Spinal cord (tissue), 10 donors: ENCODE data around the gene KIF1A. TPM values are rescaled to one million over a fixed set of nuclear protein-coding genes. Genes with fewer than 3 reads are reported as not detected.

Source experiments
- DNase-seq, 6 donors: peaks; one replicate each; pipeline versions ENCODE4 v3.0.0 to v3.0.0-alpha.2; 2013 to 2015; ENCODE audit warnings: low spot score in 6 of 6, low read depth in 4 of 6
- H3K27ac ChIP-seq: one replicate; pipeline ENCODE4 v1.5.1; 2013; ENCODE audit warnings: low read depth, low read length, control low read depth
- H3K27me3 ChIP-seq: one replicate; pipeline ENCODE4 v1.6.1; 2013; ENCODE audit warnings: low read length; ENCODE audit not compliant: control insufficient read depth, insufficient read depth
- H3K36me3 ChIP-seq: one replicate; pipeline ENCODE4 v1.6.1; 2013; ENCODE audit warnings: low read length; ENCODE audit not compliant: control insufficient read depth, insufficient read depth
- H3K4me1 ChIP-seq: one replicate; pipeline ENCODE4 v1.6.1; 2013; ENCODE audit warnings: low read length; ENCODE audit not compliant: control insufficient read depth, insufficient read depth
- H3K4me3 ChIP-seq: one replicate; pipeline ENCODE4 v1.5.1; 2013; ENCODE audit warnings: low read depth, low read length, control low read depth
- H3K9me3 ChIP-seq: one replicate; pipeline ENCODE4 v1.6.1; 2013; ENCODE audit warnings: low read length; ENCODE audit not compliant: control insufficient read depth, insufficient read depth
- WGBS: methylation state at CpG from one replicate; pipeline ENCODE4 v1.1.5; 2013; ENCODE audit warnings: missing lambda C conversion rate; ENCODE audit not compliant: insufficient coverage; 5-methylcytosine and 5-hydroxymethylcytosine counted together
- polyA plus RNA-seq, 2 donors: library from polyadenylated mRNA; unstranded; fragments of 120-200 nt; gene quantifications; one replicate each; pipeline ENCODE4 v1.2.1, GENCODE V29; 2013; ENCODE audit not compliant: insufficient read length in 2 of 2
- total RNA-seq, 2 donors: library from RNA; depleted of rRNA in 1 of 2; stranded (reverse); fragments of 120-200 nt in 1 of 2; fragments of >200 nt in 1 of 2; gene quantifications; one replicate each; pipeline versions ENCODE4 v1.2.3 to v1.2.4, GENCODE V29; 2013 to 2014
- donor health status: healthy.

The KIF1A gene
- total and polyA plus RNA-seq, 4 donors, result 125 to 519 (median 317) TPM

GRCh38 chr2:240732911-240733622 is 87.0 kb downstream of the KIF1A start:
- peaks cover 98% of the 10 kb centered on the region for H3K36me3 ChIP-seq
- no peak for DNase-seq
- 88% methylated on average over 9 of the region's 10 CpGs for WGBS
- H3K27me3 ChIP-seq, result no peaks in the 10 kb centered on the region
- H3K4me3 ChIP-seq, result no peak overlapping the region
- H3K4me1 ChIP-seq, result peaks cover 14% of the 10 kb centered on the region
- H3K27ac ChIP-seq, result no peak overlapping the region
- no peaks in the 10 kb centered on the region for H3K9me3 ChIP-seq

- Histone ChIP-seq H3K36me3 (peaks cover 98% of the 10 kb centered on the region), H3K27ac (no peak overlapping the region), H3K4me1 (peaks cover 14% of the 10 kb centered on the region), H3K27me3 (no peaks in the 10 kb centered on the region), H3K9me3 (no peaks in the 10 kb centered on the region), H3K4me3 (no peak overlapping the region)
- WGBS, result 89% methylated on average over 5 of the region's 5 CpGs
- no peak for DNase-seq
Measured at GRCh38 chr2:240732184-240732583, 87.8 kb downstream of the KIF1A start.

- Histone ChIP-seq H3K4me3 (no peak overlapping the region), H3K9me3 (no peaks in the 10 kb centered on the region), H3K4me1 (peaks cover 14% of the 10 kb centered on the region), H3K27ac (no peak overlapping the region), H3K27me3 (no peaks in the 10 kb centered on the region), H3K36me3 (peaks cover 98% of the 10 kb centered on the region)
- 56% methylated on average over 9 of the region's 9 CpGs for WGBS
- DNase-seq, result peak in 1 of 6 donors; percentile 64
Measured at GRCh38 chr2:240731178-240731545, 88.9 kb downstream of the KIF1A start.

GRCh38 chr2:240730501-240731177 is 89.4 kb downstream of the KIF1A start:
- WGBS, result 82% methylated on average over 10 of the region's 10 CpGs
- Histone ChIP-seq H3K4me1 (peaks cover 14% of the 10 kb centered on the region), H3K36me3 (peaks cover 98% of the 10 kb centered on the region), H3K27me3 (no peaks in the 10 kb centered on the region), H3K4me3 (no peak overlapping the region), H3K27ac (no peak overlapping the region), H3K9me3 (no peaks in the 10 kb centered on the region)
- DNase-seq, result no peak

GRCh38 chr2:240728827-240729226 is 91.2 kb downstream of the KIF1A start:
- WGBS, result 92% methylated on average over 7 of the region's 7 CpGs
- H3K9me3 ChIP-seq, result no peaks in the 10 kb centered on the region
- H3K4me1 ChIP-seq, result peaks cover 14% of the 10 kb centered on the region
- DNase-seq, result no peak
- peaks cover 98% of the 10 kb centered on the region for H3K36me3 ChIP-seq
- no peaks in the 10 kb centered on the region for H3K27me3 ChIP-seq
- H3K4me3 ChIP-seq, result no peak overlapping the region
- H3K27ac ChIP-seq, result no peak overlapping the region

GRCh38 chr2:240728361-240728760 is 91.7 kb downstream of the KIF1A start:
- Histone ChIP-seq H3K9me3 (no peaks in the 10 kb centered on the region), H3K27me3 (no peaks in the 10 kb centered on the region), H3K36me3 (peaks cover 98% of the 10 kb centered on the region), H3K4me1 (peaks cover 14% of the 10 kb centered on the region), H3K4me3 (no peak overlapping the region), H3K27ac (no peak overlapping the region)
- DNase-seq, result no peak
- 91% methylated on average over 10 of the region's 10 CpGs for WGBS

- Histone ChIP-seq H3K9me3 (no peaks in the 10 kb centered on the region), H3K27me3 (no peaks in the 10 kb centered on the region), H3K4me1 (peaks cover 14% of the 10 kb centered on the region), H3K36me3 (peaks cover 98% of the 10 kb centered on the region), H3K27ac (no peak overlapping the region), H3K4me3 (no peak overlapping the region)
- no peak for DNase-seq
- 91% methylated on average over 8 of the region's 15 CpGs for WGBS
Measured at GRCh38 chr2:240727913-240728312, 92.1 kb downstream of the KIF1A start.

GRCh38 chr2:240727439-240727838 is 92.6 kb downstream of the KIF1A start:
- Histone ChIP-seq H3K27ac (no peak overlapping the region), H3K36me3 (peaks cover 99% of the 10 kb centered on the region), H3K4me3 (no peak overlapping the region), H3K4me1 (peaks cover 14% of the 10 kb centered on the region), H3K9me3 (no peaks in the 10 kb centered on the region), H3K27me3 (no peaks in the 10 kb centered on the region)
- WGBS, result 88% methylated on average over 13 of the region's 14 CpGs
- DNase-seq, result no peak

- no peak for DNase-seq
- Histone ChIP-seq H3K9me3 (no peaks in the 10 kb centered on the region), H3K4me3 (no peak overlapping the region), H3K27ac (no peak overlapping the region), H3K4me1 (peaks cover 14% of the 10 kb centered on the region), H3K27me3 (no peaks in the 10 kb centered on the region), H3K36me3 (peaks cover 99% of the 10 kb centered on the region)
- 84% methylated on average over 11 of the region's 14 CpGs for WGBS
Measured at GRCh38 chr2:240726876-240727275, 93.1 kb downstream of the KIF1A start.

- no peaks in the 10 kb centered on the region for H3K27me3 ChIP-seq
- H3K27ac ChIP-seq, result no peak overlapping the region
- peaks cover 100% of the 10 kb centered on the region for H3K36me3 ChIP-seq
- H3K9me3 ChIP-seq, result no peaks in the 10 kb centered on the region
- H3K4me1 ChIP-seq, result peaks cover 5% of the 10 kb centered on the region
- 53% methylated on average over 3 of the region's 7 CpGs for WGBS
- no peak for DNase-seq
- H3K4me3 ChIP-seq, result no peak overlapping the region
Measured at GRCh38 chr2:240725671-240726070, 94.3 kb downstream of the KIF1A start.
